G401.6 (cell line): ENCODE measurements around the gene UBE2O.

ENCODE experiments used
- FAIRE-seq: peaks from 2 replicates; lab custom pipeline; 2012; peaks lifted over from hg19 to GRCh38; lab: Jason Lieb, UNC

Gene UBE2O

DNA sequence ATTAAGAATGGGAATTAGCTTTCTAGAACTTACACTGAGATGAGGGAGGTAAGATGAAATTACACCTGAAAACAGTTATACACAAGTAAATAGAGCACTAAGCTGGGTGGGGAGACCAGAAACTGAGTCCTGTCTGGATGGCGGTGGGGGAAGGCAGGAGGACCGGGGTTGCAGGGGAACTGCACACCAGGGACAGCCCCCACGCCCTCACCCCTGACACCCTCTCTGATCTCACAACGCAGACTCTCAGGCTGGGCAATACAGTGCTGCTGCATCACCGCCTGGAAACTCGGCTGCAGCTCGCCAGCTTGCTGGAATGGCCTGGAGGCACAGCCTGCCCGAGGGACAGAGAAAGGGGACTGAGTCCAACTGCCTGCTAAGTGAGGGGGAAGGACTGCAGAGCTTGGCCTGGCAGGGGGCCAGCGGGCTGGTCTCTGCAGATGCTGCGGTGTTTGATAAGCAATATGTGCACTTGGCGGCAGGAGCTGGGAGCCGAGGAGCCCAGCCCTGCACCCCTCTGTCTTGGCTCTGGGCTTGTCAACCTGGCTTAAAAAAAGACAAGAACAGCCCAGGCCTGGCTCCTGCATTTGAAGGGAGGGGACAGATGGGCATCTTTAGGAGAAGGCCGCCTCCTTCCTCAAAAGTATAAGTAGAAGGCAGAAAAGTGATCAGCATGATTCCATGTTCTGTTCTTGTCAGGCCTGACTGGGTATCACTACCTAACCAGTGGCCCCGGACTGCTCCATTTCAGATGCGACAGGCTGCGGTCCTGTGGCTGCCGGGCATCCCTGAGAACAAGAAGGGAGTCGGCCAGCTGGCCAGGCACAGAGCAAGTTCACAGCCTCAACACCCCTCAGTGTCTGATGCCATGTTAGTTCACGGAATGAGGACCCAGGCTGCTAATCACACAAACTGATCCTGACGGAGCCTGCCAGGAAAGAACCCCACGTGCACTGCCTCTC, 38.3 kb downstream of the UBE2O start:
- no peak for FAIRE-seq

DNA sequence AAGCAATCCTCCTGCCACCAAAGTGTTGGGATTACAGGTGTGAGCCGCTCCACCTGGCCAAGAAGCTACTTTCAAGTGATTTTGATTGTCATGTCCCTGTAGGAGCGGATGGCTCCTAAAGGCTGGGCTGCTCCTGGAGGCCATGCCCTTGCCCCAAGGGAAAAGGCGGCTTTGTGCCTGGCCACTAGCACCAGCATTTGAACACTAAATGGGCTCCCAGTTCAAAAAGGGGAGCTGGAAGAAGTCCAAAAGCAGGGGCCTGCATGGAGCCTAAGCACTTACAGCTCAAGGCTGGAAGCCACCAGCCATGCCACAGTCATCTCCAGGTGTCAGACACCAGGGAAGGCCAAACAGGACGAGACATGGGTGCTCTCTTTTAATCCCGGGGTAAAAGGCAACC, 41.7 kb downstream of the UBE2O start:
- no peak for FAIRE-seq

DNA sequence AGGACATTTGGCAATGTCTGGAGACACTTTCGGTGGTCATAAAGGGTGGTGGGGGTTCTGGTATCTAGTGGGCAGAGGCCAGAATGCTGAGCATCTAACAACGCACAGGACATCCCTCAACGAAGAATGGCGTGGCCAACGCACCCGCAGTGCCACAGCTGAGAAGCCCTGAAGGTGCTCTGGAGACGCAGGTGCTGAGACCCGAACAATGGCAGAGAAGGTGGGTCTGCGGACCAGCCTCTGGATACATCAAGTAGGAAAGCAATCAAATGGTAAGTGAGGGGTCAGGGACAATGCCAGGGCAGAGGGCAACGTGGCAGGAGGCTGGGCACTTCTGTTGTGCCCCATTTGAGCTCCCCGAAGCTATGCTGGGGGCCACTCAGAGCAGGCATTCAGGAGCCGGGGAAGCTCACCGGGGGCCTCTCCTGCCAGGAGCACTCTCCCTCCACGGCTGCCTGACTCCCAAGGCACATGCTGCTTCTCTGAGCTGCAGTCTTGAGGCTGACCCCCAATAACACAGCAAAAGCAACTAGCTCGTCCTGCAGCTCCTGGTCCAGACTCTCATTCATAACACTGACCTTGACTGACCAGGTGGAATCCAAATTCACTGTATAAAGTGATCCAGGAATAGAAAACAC, 42.5 kb downstream of the UBE2O start:
- FAIRE-seq, result no peak

DNA sequence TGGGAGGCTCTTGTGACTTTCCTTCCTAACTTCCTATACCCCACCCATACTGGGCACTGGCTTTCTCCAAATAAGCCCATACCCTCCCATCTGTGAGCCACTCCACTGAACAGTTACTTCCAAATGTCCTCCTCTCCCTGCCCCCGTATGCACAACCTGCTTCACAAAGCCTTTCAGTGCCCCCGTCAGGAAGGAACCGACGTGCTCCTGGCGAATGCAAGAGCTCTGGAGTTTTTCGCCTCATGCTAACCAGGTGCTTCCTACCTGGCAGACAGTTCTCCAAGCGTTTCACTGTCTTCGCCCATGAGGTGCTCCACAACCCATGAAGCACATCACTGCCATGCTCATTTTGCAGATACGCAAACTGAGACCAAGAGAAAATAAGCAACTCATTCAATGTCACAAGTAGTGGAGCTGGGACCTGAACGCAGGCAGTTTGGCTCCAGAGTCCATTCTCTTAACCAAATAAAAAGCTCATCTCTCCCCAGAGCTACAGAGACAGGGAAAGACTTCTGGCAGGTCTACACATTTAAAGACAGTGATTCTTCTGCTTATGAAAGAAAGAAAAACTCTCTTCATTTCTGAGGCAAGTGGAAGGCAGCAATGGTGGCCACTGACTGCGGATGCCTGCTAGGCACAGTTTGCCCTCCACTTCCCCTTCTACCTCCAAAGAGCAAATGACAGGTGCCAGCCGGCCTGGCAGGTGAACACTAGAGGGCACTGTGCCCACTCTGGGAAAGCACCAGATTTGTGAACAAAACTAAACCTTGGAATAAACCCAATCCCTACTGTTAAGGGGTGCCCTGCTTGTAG, 44.7 kb downstream of the UBE2O start:
- FAIRE-seq, result peak; percentile 3

DNA sequence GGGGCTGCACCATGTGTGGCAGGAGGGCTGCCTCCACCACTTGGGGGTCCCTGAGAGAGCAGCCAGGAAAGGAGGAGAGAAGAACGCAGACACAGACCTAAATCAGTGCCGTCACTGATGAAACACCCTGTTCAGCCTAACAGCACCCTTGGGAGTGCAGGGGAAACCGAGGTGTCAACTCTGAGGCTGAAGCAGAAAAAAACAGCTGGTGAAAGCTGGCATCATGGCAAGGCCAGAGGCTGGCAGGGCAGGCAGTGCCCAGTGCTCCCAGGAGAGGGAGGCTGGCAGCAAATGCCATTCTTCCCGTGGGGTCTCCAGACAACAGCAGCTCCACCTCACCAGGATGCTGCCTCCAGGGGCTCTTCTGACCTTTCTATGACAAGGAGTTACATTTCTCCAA, 45.4 kb downstream of the UBE2O start:
- no peak for FAIRE-seq

DNA sequence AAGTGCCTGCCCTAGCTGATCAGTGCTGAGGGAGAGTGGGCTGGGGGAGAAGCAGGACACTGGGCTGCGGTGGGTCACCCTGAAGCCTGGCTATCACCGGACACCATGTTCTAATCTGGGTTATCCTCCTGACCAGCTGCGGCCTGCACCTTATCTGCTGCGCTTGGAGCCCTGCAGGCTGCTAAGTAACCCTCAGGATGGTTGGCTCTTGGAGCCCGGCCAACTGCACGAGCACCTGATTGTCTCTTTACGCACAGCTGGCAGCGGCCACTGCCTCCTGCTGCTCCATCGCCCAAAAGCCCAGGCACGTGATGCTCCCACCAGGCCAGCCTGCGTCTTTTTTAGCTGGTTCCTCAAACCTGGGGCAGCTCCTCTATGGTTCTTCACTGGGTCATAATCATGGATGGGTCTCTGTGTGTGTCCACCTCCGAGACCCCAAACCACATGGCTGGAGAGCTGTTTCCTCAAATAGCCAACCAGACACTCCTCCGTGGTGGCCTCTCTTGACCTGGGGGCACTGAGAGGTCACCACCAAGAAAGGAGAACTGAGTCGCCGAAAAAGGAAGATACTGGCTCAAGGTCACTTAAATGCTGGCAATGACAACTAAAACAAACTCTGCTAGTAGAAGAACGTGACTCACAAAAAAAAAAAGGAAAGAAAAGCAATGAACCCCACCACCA, 46.8 kb downstream of the UBE2O start:
- no peak for FAIRE-seq

DNA sequence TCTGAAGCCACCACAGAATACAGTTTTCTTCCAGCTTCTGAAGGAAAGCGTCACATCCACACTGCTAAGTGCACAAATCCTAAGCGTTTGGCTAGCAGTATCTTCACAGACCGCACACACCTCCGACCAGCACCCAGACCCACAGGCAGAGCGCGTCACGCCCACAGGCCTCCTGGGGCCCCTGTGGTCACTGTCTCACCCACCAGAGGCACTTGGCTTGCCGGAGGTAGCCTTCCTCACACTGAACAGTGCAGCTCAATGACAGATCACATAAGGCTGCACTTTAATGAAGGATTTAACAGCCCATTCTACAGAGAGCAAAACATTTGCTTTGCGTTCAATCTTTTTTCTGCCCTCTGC, 47.4 kb downstream of the UBE2O start:
- no peak for FAIRE-seq

DNA sequence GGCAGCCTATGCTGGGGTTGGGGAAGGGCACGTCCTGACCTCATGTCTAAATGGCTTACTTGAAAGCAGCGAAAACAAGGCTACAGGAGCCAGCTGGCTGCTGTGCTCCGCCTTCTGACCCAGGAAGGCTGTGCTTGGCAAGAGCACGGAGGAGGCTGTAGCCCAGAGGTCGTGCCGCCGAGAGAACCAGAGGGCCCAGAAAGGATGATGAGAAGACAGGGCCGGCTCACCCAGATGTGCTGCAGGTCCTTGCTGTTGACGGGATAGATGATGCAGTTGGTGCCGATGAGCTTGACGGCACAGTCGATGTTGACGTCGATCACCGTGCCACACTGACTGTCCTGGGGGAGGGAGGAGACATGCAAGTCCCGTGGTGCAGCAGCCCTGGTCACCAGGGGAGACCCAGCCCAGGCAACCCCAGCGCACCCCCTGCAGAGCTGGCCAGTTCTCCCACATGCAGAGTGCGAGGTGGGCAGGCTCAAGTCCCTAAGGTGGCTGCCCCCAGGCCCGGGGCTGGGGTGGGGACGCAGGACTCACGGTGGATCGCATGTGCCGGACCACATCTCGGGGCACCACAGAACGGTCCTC, 47.9 kb downstream of the UBE2O start:
- FAIRE-seq, result no peak

DNA sequence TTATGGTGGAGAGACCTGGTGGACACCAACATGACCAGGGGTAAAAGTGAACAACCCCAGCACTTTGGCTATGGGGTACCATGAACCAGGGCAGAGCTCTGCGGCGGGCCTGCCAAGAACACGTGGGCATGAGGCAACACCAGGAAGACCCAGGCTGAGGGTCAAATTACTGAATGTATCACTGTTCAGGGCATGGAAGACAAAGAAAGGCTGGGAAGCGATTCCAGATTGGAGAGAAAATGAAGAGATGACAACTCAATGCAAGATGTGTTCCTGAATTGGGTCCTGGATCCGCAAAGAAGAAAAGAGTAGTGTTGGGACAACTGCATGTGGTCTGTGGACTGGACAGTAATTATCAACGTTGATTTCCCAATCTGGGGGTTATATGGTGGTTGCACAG, 48.7 kb downstream of the UBE2O start:
- no peak for FAIRE-seq

DNA sequence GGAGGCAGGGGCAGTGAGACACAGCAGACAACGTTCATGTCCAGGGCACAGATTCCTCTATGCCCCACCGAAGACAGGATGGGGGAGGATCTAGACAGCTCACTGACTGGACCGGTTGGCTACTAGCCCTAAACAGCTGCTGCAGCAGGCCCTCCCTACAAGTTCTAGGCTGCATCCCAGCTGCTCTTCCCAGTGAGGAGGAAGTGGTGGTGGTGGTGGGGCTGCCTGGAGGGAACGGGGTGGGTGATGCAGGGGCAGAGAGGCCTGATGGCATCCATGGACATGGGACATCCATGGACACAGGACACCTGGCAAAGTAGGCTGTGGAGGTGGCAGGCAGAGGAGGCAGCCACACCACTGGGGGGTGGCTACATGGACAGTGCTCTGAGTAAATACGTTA, 50.2 kb downstream of the UBE2O start:
- FAIRE-seq, result no peak

DNA sequence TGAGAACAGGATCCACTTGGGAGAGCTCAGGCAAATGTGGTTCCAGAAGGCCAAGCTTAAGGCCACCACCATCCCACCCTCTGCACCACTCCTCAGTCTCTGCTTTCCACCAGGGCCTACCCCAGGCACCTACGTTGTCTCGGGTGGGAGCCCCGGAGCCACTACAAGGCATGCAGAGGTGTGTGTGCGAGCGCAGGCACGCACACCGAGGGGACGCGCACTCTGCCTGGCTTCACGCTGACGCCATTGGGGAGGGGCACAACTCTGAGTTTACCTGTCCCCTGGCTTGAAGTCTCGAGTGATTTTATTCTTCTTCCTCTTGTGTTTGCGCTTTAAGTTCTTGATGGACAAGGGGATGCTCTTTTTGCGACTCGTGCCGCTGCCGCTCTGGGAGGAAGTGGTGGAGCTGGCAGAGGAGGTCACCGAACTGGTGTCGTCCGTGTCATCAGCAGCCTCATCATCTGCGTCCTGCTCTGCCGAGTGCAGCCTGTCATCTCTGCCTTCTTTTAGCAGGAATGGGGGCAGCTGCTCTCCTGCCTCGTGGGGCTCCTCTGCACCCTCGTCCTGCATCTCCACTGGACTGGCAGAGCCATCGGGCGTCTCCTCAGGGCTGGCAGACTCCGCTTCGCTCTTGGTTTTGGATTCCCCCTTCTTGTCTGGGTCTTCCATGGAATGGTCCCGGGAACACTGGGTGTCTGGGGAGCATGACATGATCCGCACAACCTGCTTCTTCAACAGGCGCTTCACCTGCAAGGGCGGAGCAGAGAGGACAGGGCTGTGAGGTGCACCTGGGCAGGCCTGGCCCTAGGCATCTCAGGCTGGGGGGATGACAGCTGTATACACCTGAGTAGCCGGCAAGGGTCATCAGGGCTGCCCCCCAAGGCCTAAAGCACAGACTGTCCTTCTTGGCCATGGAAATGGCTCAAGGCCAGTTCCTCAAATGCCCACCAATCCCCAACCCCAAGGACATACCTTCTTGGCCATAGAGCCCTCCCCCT, 53.5 kb downstream of the UBE2O start:
- FAIRE-seq, result no peak

DNA sequence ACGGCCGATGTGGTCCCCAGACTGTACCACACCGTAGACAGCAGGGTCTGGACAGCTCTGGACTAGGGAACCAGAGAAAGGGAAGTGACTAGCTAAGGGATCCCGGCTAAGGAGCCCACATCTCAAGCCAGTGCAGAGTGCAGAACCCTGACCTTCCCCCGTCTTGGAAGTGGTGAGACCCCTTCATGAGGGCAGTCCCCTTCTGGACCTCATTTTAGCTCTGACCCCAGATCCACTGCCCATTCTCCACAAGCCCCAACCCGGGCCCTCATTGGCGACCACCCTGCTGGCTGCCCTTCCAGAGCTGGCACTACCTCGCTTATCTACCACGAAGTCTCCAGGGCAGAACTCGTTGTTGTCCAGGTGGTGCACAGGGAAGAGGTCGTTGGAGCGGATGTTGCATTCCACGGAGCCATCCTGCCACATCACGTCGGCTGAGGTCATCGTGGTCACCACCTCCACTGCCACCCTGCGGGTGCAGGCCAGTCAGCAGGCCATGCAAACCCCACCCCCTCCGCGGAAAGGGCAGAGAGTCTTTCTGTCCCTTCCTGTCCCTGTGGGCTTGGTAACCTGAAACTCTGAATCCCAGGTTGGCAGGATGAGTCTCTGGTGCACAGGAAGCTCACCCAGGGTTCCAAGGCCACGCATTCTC, 54.3 kb downstream of the UBE2O start:
- no peak for FAIRE-seq

DNA sequence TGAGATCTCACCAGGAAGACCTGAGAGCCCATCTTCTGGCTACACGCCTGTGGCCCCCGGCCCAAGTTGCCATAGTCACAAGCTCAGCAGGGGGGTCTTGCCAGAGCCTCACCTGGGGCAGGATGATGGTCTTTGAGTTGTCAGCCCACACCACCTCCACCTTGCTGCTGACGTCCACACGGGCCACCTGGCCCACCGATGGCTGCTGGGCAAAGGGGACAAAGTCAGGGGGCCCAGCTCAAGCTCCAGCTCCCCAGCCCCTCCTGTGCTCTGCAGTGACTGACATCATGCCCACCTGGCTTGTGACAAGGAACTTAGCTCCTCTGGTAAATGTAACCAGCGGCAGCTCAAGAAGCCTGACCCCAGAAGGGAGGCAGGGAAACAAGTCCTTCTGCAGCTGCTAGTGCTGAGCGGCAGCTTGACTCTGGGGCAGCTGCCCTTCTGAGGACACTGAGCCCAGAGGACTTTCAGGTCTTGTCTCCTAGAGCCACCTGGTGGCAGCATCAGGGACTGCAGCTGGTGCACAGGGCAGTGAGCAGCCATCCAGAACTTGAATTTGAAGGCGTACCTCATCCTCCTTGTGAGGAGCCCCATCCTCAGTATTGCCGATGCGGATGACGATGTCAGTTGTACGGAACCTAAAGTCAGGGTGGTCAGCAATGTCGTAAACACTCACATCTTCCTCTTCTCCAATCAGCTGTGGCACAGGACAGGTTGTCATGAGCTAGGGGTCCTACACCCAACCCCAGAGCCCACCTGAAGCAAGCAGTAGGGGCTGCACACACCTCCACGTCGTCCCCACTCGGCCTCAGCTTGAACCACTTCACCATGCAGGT, 55.0 kb downstream of the UBE2O start:
- peak; percentile 87 for FAIRE-seq

DNA sequence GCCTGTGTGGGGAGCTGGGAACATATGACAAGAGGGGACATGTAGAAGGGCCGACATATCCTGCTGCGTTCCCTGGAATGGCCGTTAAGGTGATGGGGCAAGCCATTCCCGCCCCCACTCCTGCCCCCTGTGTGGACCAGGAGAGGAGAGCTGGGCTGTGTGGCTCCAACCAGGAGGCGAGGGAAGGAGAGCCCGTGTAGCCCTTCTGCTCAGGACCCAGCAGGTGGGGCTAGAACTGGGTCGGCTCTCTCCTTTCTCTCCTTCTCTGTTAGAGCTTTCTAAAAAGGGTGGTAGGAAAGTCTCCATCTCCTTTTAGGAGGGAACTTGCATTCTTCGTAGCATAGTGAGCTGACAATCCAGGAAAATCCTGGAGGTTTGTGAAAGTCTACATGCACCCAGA, 55.8 kb downstream of the UBE2O start:
- no peak for FAIRE-seq

DNA sequence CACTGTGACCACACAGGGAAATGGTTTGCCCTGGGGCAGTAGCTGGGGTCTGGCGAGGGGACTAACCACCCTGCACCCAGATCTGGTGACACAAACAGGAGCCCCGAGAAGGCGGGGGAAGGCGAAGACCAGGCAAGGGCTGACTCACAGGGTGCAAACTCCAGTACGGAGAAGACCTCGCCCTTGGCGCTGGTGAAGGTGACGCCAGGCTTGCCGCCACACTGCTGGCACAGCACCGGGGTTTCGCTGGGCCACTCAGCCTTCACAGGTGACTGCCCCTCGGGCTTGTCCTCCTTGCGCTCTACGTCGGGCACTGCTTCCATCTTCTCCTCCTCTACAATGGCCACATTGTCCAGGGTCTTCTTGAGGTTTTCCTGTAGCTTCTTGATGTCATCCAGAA, 57.0 kb downstream of the UBE2O start:
- FAIRE-seq, result no peak

DNA sequence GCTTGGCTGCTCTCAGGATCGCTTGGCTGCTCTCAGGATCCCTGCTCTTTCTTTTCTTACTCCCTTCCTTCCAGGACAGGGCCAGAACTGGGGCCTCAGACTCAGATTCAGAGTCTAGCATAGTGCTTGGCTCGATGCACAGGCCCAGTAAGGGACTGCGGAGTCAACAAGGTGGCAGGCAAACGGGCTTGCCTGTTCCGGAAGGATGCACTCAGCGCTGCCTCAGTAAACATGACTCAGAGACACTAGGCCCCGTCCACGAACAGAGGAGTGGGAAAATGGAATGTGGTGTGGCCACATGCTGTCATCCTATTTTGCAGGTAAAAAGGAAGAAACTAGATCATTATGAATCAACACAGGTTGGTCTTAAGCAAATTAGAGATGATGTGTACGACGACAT, 58.8 kb downstream of the UBE2O start:
- FAIRE-seq, result no peak

DNA sequence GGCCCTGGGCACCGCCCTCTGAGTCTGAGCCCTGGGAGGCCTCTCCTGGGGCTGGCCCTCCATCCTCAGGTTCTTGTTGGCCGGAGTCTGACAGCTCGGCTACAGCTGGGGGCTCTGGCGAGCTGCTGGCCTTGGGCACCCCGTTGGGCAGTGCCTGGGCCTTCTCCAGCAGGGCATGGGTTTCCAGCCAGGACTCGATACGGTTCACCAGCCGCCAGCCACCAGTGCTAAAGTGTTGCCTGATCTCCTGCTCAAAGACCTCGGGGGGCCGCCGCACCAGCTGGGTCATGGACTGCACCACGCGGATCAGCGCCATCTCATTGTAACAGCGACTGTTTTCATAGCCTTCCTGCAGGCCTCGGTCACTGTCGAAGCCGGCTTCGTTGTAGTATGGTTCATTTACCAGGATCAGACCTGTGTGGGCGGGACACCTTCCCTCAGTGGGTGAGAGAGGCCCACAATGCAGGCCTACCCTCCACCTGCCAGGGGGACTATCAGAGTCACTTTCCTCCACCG, 61.7 kb downstream of the UBE2O start:
- FAIRE-seq, result no peak

DNA sequence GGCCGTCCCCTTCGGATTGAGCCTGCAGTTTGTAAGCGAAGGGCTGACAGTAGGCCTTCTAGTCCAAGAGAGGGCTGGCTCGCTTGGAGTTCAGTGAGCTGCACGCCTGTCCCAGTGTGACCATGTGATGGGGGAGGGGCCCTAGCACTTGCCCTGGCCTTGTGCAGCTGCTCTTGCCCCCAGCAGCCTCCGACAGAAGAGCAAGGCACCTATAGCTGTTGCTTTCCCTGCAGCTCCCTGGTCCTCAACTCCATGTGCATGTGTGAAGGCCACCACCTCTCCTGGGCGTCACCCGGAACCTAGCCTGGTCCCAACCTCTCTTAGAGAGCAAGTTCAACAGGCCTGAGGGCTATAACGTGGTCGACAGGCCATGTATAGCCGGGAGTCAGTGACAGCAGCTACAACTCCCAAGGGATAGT, 62.9 kb downstream of the UBE2O start:
- FAIRE-seq, result no peak
